ENCODE results near the gene BRMS1L.
"Not testable (repeated sequence)": the region's sequence is repeated elsewhere in the genome, so short reads cannot be mapped to it uniquely, and the experiment has no call there.

BRMS1L gene

GRCh38 chr14:35821564-35822411 is 4.3 kb upstream of the BRMS1L start:
- DNase-seq: no peak

GRCh38 chr14:35822501-35822900 is 3.6 kb upstream of the BRMS1L start:
- no peak for DNase-seq

GRCh38 chr14:35824446-35825165 is 1.5 kb upstream of the BRMS1L start:
- not testable (repeated sequence) for DNase-seq

GRCh38 chr14:35825968-35826217 is 245 bp upstream of the BRMS1L start:
- DNase-seq: no peak

GRCh38 chr14:35826952-35827416 is 846 bp downstream of the BRMS1L start:
- no peak for DNase-seq

- no peak for DNase-seq
These were observed 1.7 kb downstream of the BRMS1L start for GRCh38 chr14:35827678-35828472.

GRCh38 chr14:35829449-35829848 is 3.3 kb downstream of the BRMS1L start:
- no peak for DNase-seq

- no peak for DNase-seq
These were observed 9.3 kb downstream of the BRMS1L start for GRCh38 chr14:35835208-35835982.

- not testable (repeated sequence) for DNase-seq
These were observed 15.6 kb downstream of the BRMS1L start for GRCh38 chr14:35841704-35842103.

- DNase-seq: not testable (repeated sequence)
These were observed 16.1 kb downstream of the BRMS1L start for GRCh38 chr14:35842245-35842644.

GRCh38 chr14:35844494-35844893 is 18.4 kb downstream of the BRMS1L start:
- DNase-seq: no peak

GRCh38 chr14:35847636-35848035 is 21.5 kb downstream of the BRMS1L start:
- no peak for DNase-seq

GRCh38 chr14:35849122-35849521 is 23.0 kb downstream of the BRMS1L start:
- DNase-seq: no peak

- DNase-seq: no peak
These were observed 25.7 kb downstream of the BRMS1L start for GRCh38 chr14:35851823-35852222.

- no peak for DNase-seq
These were observed 27.1 kb downstream of the BRMS1L start for GRCh38 chr14:35853225-35853624.

- no peak for DNase-seq
These were observed 28.6 kb downstream of the BRMS1L start for GRCh38 chr14:35854696-35855270.

GRCh38 chr14:35855876-35856481 is 29.8 kb downstream of the BRMS1L start:
- DNase-seq: no peak

- DNase-seq: no peak
These were observed 32.5 kb downstream of the BRMS1L start for GRCh38 chr14:35858521-35859209.

- no peak for DNase-seq
These were observed 35.2 kb downstream of the BRMS1L start for GRCh38 chr14:35861204-35861868.

- DNase-seq: no peak
These were observed 39.6 kb downstream of the BRMS1L start for GRCh38 chr14:35865611-35866324.

Measured in stimulated activated naive CD4-positive, alpha-beta T cell treated with Interleukin-2 at 50 U/mL for 16 hours (primary cell).